ELR (cell line): Measurements from ENCODE around the gene EPS8L3.
A peak's percentile ranks its signal among the peaks of the same experiment; 100 is the strongest.

Experiments used
- DNase-seq: peaks from one replicate; pipeline ENCODE4 v3.0.0-alpha.2; 2015; ENCODE audit warnings: low read depth

Gene EPS8L3

GRCh38 chr1:109793486-109794318 is 30.0 kb upstream of the EPS8L3 start:
- peak; percentile 78 for DNase-seq

DNA sequence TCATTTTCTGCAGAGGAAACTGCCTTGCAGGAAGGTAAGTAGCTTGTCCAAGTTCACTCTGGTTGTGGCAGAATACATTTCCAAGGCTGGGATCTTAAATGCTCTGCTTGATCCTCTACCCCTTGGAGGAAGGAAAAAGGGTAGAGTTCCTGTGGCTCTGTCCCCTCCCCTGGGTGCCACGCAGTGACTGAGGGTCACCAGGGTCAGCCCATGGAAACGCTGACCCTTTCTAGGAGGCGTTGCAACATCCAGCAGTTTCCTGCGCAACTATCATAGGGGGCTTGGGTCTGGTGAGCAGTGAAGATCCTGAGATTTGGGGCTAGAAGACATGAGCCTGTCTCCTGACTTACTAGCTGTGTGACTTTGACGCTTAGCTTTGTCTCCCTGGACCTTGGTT is 29.4 kb upstream of the EPS8L3 start:
- DNase-seq: no peak

- peak; percentile 95 for DNase-seq
Measured at GRCh38 chr1:109792056-109792831, 28.5 kb upstream of the EPS8L3 start.

DNA sequence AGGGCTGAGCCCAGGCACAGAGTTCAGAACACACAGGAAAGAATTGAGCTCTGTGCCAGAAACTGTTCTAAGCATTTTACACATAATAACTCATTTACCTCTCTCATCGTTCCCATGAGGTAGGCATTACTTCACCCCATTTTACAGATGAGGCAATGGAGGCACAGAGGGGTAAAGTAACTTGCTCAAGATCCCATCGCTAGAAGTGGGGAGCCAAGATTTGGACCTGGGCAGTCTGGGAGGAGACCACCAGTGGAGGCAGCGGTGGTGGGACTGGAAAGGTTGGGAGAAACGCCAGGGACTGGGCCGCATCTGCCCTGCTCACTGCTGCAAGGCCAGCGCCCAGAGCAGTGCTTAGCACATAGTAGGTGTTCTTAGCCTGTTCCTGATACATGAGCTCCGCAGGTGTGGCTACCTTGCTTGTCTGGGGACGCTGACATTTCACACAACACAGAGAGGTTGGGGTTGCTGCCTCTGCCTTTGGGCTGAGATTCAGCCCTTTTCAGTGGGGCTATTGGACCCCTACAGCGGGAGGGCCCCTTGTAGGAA is 27.8 kb upstream of the EPS8L3 start:
- no peak for DNase-seq

DNA sequence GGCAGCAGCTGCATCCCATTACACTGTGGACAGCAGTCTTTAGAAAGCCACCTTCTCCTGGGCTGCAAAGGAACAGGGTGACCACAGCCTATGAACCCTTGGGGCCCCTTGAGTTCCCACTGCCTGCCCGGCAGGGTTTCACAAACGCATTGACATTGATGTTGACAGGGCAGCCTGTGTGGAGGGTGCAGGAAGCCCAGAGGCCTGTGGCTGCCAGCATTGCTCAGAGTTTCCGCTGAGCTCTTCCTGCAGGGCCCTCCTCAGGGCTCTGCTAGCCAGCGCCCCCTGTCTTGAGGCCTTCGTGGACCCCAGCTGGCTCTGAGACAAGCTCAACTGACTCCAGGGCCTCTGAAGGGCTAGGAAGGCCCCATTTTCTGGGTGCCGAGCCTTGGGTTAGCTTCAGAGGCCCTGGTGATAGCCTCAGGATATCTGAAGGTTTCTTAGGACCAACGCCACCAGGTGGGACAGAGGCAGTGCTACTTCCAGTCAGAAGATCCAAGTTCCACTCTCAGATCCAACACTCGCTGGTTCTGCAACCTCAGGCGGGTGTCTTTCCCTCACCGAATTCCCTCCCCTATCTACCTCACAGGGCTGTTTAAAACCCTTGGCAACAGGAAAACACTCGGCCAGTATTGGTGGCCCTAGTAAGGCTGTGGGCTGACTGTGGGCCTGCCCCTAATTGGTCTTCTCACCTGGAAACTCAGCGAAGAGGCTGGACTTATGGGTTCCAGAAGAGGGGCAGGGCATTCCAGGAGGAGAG is 27.2 kb upstream of the EPS8L3 start:
- peak; percentile 56 for DNase-seq

DNA sequence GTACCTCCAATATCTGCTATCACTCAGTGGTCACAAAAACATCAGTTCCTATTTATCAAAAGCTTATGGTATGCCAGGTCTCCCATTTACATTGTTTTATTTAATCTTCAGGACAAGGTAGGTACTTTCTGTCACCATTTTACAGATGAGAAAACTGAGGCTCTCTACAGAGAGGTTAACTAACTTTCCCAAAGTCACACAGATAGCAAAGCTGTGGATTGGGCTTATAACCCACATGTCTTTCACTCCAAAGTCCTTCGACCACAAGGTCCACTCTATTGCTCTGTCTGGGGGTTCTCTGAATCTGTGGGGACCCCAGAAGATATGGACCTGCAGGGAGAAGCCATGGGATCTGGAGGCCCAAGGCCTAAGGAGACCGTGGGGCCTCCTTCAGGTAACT is 26.6 kb upstream of the EPS8L3 start:
- no peak for DNase-seq

- DNase-seq: no peak
Measured at GRCh38 chr1:109789551-109790180, 25.9 kb upstream of the EPS8L3 start.

DNA sequence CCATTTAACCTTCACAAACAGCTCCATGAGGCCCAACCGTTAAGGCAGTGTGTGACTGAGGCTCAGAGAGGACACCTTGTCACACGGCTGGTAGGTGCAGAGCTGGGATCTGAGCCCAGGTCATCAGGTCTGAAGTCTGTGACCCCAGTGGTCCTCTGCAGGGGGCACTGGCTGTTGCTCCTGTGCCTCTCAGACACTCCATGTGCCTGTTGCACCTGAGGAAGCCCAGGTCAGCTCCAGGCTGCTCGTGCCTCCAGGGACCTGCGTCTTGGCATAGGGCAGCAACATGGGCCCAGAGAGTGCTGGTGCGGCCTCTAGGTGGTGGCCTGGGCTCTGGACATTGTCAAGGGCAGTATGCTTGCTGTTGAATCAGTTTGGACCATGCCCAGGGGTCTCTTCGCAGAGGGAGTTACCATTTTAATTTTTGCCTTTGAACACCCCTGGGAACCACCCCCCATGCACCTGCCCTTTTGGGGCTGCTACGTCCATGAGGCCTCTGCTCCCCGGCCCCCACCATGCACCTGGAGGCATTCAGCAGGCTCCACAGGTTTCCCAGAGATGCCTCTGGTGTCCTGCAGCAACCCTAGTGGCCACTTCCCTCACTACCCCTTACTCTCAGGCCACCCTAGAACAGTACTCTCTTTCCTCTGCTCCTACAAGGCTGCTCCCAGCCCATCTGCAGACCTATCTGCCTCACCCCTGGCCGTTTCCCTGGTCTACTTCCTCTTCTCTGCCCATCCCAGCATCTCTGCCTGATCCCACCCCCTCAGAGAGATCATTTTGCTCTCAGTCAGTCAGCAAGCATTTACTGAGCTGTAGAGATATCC is 25.2 kb upstream of the EPS8L3 start:
- peak; percentile 56 for DNase-seq

- no peak for DNase-seq
Measured at GRCh38 chr1:109787845-109788601, 24.3 kb upstream of the EPS8L3 start.

DNA sequence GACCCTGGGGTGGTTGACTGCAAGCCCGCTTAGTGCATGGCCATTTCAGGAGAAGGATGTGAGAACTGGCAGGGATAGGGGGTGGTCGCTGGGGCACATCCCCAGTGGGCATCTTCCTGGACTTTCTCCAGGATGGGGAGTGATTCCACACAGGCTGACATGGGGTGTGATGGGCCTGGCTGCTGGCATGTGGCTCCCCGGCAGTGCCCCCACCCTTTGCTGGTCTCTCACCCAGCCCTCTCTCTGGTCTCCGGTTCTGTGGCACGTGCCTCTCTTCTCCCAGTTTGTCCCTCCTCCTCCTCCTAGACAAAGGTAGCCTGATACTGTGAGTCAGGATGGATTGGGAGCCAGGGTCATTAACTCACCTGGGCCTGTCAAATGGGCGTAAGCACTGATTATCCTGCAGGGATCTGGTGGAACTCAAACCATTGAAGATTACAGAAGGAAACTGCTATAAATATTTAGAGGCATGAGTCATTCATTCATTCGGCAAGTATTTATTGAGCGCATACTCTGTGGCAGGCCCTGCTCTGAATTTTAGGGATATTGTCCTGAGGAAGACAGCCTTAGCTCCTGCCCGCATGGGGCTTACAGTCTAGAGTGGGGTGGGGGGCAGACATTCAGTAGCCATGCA is 23.6 kb upstream of the EPS8L3 start:
- DNase-seq: peak; percentile 58

DNA sequence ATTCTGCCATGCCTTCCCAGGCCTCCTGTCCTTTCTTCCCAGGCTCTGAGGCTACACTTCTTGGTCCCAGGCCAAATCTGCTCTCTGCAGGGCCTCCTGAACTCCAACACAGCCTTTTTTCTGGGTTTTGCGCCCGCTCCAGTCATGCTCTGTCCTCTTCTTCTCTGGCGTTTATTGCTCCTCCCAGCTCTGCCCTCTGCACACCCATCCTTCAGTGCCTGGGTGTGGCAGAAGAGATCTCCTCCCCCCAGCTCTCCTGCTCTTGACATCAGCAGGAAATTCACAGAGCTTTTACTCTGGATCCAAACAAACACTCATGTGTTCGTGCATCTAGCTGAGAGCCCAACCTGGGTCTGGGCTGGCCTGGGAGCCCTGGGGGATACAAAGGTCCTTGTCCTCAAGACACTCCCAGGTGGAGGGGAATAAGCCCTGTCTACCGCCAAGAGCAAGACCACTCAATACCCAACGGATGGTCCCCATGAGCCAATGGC is 22.9 kb upstream of the EPS8L3 start:
- no peak for DNase-seq

DNA sequence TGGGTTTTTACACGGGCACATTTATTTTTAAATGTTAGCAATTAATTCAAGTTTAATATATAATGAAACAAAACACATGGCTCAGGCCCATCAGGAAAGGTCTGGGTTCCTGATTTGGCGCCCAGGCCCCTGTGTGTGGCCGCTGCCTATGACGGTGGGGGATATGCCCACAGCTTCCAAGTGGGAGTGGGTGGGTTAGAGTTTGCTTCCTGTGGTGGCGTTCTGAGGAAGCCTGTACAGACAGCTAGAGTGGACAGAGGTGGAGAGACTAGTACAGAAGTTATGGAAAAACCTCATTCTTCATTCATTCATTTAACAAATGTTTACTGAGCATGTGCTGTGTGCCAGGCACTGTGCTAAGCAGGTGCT is 22.4 kb upstream of the EPS8L3 start:
- DNase-seq: no peak

DNA sequence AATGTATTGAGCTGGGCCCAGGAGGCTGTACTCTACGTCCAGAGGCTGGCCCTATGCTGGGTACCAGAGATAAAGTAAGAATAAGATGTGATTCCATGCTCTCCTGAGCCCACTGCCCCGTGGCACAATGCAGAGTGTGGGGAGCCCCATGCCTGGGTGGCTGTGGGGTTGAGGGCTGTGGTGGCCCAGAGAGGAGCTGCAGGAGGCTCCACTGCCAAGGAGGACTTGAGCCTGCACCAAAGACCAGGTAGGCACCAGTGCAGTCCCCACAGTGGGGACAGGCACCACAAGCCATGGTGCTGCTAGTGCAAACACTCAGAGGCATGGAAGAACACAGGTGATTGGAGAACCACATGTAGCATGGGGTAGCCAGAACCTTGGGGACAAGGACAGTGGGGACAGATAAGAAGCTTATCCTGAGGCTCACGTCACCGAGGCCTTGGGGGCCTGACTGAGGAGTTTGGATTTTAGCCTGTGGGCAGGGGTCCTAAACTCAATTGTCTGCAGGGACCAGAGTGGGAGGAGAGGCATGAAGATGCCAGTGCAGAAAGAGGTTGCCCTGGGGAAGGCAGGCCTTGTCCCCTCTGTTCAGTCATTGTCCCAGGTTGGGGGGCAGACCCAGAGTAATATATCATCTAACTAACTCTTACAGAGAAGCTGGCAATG is 21.9 kb upstream of the EPS8L3 start:
- no peak for DNase-seq

GRCh38 chr1:109784551-109785252 is 21.0 kb upstream of the EPS8L3 start:
- no peak for DNase-seq

- DNase-seq: peak; percentile 90
Measured at GRCh38 chr1:109783436-109783835, 19.7 kb upstream of the EPS8L3 start.

- no peak for DNase-seq
Measured at GRCh38 chr1:109782927-109783326, 19.2 kb upstream of the EPS8L3 start.

- DNase-seq: no peak
Measured at GRCh38 chr1:109782514-109782913, 18.8 kb upstream of the EPS8L3 start.

DNA sequence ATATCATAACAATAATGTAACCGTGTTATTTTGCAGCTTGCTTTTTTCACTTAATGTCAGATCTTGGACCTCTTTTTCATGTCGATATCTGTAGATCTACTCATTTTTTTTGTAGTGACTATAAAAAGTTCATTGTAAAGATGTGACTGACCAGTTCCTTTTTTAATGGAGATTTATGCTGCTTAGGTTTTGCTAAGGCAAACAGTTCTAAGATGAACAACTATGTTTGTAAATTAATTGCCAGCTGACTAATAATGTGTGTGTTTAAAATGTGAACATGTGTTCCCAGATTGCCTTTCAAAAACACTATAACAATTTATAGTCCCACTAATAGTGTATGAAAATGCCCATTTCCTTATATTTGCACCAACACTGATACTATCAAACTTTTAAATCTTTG is 18.1 kb upstream of the EPS8L3 start:
- DNase-seq: no peak
